Measurements from ENCODE around the gene SLFNL1.

Gene SLFNL1

DNA sequence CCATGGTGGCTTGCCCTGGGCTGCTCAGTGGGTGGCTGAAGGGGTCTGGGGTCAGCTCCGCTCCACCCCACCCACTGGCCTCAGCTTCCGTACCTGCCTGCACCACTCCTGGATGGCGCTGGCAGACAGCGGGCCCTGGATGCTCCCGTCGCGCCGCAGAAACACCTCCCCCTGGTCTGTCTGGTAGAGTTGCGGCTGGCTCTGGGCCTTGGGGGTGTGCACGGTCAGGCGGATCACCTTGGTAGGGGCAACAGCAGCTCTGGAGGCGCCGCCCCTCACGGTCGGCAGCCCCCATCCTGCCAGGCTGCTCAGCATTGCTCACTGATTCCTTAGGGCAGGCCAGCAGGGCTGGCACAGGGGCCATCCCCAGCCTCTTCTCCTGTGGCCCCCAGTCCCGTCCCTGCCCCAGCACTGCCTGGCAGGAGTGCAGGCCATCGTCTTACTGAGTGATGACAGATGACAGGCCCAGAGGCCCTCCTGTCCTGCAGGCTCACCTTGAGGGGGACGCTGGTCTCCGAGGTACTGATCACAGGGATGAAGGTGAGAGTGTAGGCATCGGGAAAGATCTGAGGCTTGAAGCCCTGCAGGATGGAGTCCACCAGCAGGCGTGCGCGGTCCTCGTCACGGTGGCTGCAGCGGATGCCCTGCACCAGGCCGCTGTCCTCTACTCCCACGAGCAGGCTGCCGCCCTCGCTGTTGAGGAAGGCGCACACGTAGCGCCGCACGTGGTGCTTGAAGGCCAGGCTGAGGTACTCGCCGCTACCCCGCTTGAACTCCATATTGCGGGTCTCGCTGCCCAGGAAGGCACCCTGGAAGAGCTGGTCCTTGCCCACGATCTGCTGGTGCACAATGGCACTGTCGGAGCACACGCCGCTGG, 4.1 kb downstream of the SLFNL1 start:
- Mint-ChIP-seq H3K36me3 (ENCODE audit: insufficient read depth) (peaks cover 22% of the 10 kb centered on the region), H3K9me3 (no peaks in the 10 kb centered on the region), H3K27me3 (no peaks in the 10 kb centered on the region), H3K4me3 (no peak overlapping the region), H3K4me1 (peaks cover 7% of the 10 kb centered on the region), H3K27ac (ENCODE audit: low read depth) (no peak overlapping the region)
- ATAC-seq (replicated peaks; ENCODE audit: extremely low read depth, poor library complexity, severe bottlenecking), result no peak
- no peak for DNase-seq (ENCODE audit: low spot score in 2 of 2)

DNA sequence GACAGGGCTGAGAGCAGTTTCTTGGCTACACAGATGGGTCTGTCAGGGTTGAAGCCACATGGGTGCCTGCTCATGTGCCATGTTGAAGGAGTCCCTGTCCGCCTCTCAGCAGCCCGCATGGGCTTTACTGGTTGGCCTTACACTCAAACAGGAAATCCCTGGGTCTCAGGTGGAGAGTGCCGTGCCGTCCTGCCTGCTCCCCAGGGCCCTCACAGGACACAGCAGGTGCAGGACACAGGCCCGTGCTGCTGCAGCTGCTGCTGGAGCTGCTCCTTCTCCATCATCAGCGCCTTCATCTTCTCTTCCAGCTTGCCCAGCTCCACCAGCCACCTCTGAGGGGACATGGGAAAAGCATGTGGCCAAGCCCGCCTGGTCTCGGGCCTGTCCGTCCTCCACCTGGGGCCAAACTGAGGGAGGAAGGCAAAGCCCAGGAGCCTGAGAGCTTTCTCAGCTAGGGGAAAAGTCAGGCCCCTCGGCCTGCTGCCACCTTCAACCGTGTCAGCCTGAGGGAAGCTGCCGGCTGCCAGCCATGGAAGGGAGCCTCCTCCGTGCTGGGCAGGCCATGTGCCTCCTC, 5.5 kb downstream of the SLFNL1 start:
- ATAC-seq (replicated peaks; ENCODE audit: extremely low read depth, poor library complexity, severe bottlenecking), result no peak
- H3K27ac Mint-ChIP-seq (ENCODE audit: low read depth), result no peak overlapping the region
- peaks cover 27% of the 10 kb centered on the region for H3K36me3 Mint-ChIP-seq (ENCODE audit: insufficient read depth)

DNA sequence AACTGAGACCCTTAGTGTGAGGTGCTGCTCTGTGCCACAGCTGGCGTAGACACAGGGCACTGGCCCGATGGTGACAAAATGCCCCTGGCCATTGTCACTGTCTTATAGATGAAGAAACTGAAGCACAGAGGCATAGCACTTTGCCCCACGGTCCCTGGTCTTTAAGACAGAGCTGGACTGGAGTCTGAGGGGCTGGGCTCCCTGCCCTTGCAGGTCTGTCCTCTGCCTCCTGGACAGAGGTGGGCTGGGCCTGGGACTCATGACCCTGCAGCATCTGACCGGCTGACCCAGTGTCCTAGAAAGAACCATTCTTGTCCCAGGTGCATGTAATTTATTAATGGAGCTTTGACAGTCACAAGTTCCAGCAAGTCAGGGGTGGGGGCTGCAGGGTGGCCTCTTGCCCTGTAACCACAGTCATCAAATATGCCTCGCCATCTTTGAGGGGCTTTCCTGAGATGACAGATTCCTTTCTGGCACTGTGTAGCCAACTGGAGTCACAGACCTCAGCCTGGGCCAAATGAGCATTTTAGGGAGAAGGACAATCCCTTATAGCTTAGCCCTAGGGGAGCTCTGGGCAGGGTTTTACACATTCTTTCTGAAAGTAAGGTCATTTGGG, 6.1 kb downstream of the SLFNL1 start:
- Mint-ChIP-seq H3K4me1 (no peaks in the 10 kb centered on the region), H3K27me3 (no peaks in the 10 kb centered on the region), H3K9me3 (no peaks in the 10 kb centered on the region), H3K27ac (ENCODE audit: low read depth) (no peak overlapping the region), H3K4me3 (no peak overlapping the region), H3K36me3 (ENCODE audit: insufficient read depth) (peaks cover 28% of the 10 kb centered on the region)
- DNase-seq (ENCODE audit: low spot score in 2 of 2) (no peak), ATAC-seq (replicated peaks; ENCODE audit: extremely low read depth, poor library complexity, severe bottlenecking) (no peak)

More for the DNA sequence above, 5.5 kb downstream of the SLFNL1 start:
- H3K4me3 Mint-ChIP-seq, result no peak overlapping the region
- no peaks in the 10 kb centered on the region for H3K4me1 Mint-ChIP-seq
- no peak for DNase-seq (ENCODE audit: low spot score in 2 of 2)
- H3K27me3 Mint-ChIP-seq, result no peaks in the 10 kb centered on the region
- H3K9me3 Mint-ChIP-seq, result no peaks in the 10 kb centered on the region

DNA sequence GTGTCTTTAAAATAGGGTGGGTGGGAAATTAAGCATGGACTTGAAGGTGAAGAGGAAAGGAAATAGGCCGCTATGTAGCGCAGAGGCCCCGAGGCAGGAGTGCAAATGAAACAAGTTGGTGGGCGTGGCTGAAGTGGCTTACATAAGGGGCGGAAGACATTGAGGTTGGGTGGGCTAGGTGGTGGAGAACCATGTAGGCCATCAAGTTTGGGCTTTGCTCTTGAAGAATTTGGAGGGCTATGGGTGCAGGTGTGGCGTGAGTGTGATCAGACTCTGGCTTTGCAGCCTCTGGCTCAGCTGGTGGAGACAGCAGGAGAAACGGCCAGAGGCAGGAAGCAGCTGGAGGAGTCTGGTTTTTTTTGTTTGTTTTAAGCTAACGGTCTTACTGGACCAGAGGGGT, 6.7 kb downstream of the SLFNL1 start:
- no peaks in the 10 kb centered on the region for H3K4me1 Mint-ChIP-seq
- no peak overlapping the region for H3K4me3 Mint-ChIP-seq
- no peak overlapping the region for H3K27ac Mint-ChIP-seq (ENCODE audit: low read depth)
- no peaks in the 10 kb centered on the region for H3K9me3 Mint-ChIP-seq
- peaks cover 33% of the 10 kb centered on the region for H3K36me3 Mint-ChIP-seq (ENCODE audit: insufficient read depth)
- ATAC-seq (replicated peaks; ENCODE audit: extremely low read depth, poor library complexity, severe bottlenecking) (no peak), DNase-seq (ENCODE audit: low spot score in 2 of 2) (no peak)
- H3K27me3 Mint-ChIP-seq, result no peaks in the 10 kb centered on the region

DNA sequence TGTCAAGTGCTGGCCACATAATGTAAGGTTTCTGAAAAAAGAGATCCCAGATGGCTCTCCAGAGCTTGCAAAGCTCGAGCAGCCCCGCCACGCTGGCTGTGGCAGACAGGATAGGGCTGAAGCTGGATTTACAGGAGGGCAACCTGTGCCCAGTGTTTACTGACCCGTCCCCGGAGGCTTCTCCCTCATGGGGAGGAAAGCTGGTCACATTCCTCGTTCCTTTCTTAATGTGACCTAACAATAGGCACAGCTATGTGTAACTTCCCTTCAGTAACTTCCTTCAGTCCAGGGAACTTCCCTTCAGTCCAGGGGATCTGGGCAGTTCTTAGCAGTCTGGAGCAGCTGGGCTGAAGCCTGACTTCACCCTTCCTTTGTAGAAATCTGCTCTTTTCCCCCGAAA, 7.7 kb downstream of the SLFNL1 start:
- Mint-ChIP-seq H3K4me1 (no peaks in the 10 kb centered on the region), H3K27ac (ENCODE audit: low read depth) (no peak overlapping the region), H3K36me3 (ENCODE audit: insufficient read depth) (peaks cover 35% of the 10 kb centered on the region), H3K27me3 (no peaks in the 10 kb centered on the region), H3K4me3 (no peak overlapping the region), H3K9me3 (no peaks in the 10 kb centered on the region)
- DNase-seq (ENCODE audit: low spot score in 2 of 2), result no peak
- no peak for ATAC-seq (replicated peaks; ENCODE audit: extremely low read depth, poor library complexity, severe bottlenecking)

DNA sequence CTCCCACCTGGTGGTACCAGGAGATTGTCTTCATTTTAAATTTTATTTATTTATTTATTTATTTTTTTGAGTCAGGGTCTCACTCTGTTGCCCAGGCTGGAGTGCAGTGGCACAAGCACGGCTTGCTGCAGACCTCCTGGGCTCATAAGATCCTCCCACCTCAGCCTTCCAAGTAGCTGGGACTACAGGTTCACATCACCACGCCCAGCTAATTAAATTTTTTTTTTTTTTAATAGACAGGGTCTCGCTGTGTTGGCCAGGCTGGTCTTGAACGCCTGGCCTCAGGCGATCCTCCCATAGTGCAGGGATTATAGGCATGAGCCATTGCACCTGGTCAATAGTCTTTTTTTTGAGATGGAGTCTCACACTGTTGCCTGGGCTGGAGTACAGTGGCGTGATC, 8.5 kb downstream of the SLFNL1 start:
- Mint-ChIP-seq H3K9me3 (no peaks in the 10 kb centered on the region), H3K27me3 (no peaks in the 10 kb centered on the region), H3K27ac (ENCODE audit: low read depth) (no peak overlapping the region), H3K4me3 (no peak overlapping the region), H3K36me3 (ENCODE audit: insufficient read depth) (peaks cover 40% of the 10 kb centered on the region), H3K4me1 (no peaks in the 10 kb centered on the region)
- ATAC-seq (replicated peaks; ENCODE audit: extremely low read depth, poor library complexity, severe bottlenecking) (no peak), DNase-seq (ENCODE audit: low spot score in 2 of 2) (no peak)

DNA sequence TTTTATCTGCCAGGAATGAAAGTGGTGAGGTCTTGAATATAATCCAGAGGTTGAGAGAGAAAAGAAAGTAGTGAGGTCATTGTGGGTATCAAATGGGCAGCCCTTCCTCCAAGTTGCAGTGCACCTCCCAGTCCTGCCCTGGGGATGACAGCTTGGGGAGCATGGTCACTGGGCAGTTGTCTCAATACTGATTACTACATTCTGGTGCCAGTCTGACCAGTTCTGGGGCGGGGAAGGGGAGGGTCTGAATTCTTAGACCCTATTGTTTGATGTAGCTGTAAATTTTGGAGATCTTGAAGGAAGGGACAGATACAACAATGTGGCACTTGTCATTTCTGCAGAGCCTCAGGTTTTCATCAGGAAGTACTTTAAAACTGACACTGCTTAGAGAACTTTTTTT, 11.2 kb downstream of the SLFNL1 start:
- Mint-ChIP-seq H3K36me3 (ENCODE audit: insufficient read depth) (peaks cover 42% of the 10 kb centered on the region), H3K4me3 (no peak overlapping the region), H3K9me3 (no peaks in the 10 kb centered on the region), H3K27ac (ENCODE audit: low read depth) (no peak overlapping the region), H3K27me3 (no peaks in the 10 kb centered on the region), H3K4me1 (no peaks in the 10 kb centered on the region)
- DNase-seq (ENCODE audit: low spot score in 2 of 2) (no peak), ATAC-seq (replicated peaks; ENCODE audit: extremely low read depth, poor library complexity, severe bottlenecking) (no peak)

DNA sequence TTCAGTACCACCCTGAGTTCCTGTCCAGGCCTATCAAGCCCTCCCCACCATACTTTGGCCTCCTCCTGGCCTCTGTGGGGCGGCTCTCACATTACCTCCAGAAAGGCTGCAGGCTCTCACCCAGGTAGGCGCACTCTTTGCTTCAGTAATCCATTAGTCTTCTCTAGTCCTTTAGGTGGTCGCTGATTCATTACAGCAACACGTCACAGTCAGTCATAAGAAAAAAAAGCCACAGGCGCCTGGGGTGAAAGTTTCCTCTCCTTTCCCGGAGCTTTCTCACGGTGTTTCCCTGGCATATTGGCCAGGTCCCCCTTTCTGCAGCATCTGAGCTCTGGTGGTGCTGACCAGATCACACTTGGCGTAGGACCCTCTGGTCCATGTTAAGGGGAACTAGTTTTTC, 12.1 kb downstream of the SLFNL1 start:
- H3K27ac Mint-ChIP-seq (ENCODE audit: low read depth), result no peak overlapping the region
- no peak for ATAC-seq (replicated peaks; ENCODE audit: extremely low read depth, poor library complexity, severe bottlenecking)

DNA sequence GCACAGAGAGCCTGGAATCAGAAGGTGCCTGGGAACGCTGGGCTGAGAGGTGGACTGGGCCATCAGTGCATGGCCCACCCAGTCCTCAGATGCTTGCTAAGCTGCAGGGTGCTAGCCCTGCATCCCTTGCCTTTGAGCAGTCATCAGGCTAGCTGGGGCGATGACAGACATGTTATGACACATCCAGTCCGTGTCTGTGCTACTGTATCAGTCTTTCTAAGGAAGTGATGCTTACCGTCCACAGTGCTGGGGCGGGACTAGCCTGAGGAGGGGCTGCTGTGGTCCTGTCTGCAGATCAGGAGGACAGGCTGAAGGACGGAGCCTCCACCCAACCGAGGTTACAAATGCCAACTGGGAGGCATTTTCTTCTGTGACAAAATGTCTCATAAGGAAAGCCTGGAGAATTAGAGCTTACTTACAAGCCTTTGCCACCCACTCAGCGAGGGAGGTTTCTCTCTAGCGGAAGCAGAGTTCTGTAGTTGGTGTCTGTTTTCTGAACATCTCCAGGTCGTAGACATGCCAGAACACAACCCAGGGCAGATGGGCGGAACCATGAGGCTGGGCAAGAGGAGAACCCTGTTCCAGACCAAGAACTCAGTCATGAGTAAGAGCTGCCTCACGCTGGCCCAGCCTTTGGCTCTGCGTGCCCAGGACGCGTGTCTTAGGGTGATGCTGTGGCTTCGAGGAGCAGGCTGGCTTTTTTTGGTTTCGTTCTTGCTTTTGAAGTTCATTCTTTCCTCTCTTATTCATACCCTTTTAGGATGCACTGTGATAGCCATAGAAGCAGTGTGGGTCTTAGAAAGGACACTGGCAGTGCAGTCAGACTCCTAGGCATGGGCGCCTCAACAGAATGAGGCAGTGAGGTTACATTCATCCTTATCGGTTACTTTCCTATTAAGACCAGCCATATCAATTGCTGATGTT, 14.3 kb downstream of the SLFNL1 start:
- peaks cover 47% of the 10 kb centered on the region for H3K36me3 Mint-ChIP-seq (ENCODE audit: insufficient read depth)
- ATAC-seq (replicated peaks; ENCODE audit: extremely low read depth, poor library complexity, severe bottlenecking) (no peak), DNase-seq (ENCODE audit: low spot score in 2 of 2) (no peak)
- H3K9me3 Mint-ChIP-seq, result no peaks in the 10 kb centered on the region
- peaks cover 15% of the 10 kb centered on the region for H3K4me1 Mint-ChIP-seq
- H3K4me3 Mint-ChIP-seq, result no peak overlapping the region
- H3K27ac Mint-ChIP-seq (ENCODE audit: low read depth), result no peak overlapping the region
- H3K27me3 Mint-ChIP-seq, result no peaks in the 10 kb centered on the region

More for the DNA sequence above, 12.1 kb downstream of the SLFNL1 start:
- no peaks in the 10 kb centered on the region for H3K9me3 Mint-ChIP-seq
- no peak overlapping the region for H3K4me3 Mint-ChIP-seq
- H3K27me3 Mint-ChIP-seq, result no peaks in the 10 kb centered on the region
- no peak for DNase-seq (ENCODE audit: low spot score in 2 of 2)
- peaks cover 43% of the 10 kb centered on the region for H3K36me3 Mint-ChIP-seq (ENCODE audit: insufficient read depth)
- no peaks in the 10 kb centered on the region for H3K4me1 Mint-ChIP-seq

DNA sequence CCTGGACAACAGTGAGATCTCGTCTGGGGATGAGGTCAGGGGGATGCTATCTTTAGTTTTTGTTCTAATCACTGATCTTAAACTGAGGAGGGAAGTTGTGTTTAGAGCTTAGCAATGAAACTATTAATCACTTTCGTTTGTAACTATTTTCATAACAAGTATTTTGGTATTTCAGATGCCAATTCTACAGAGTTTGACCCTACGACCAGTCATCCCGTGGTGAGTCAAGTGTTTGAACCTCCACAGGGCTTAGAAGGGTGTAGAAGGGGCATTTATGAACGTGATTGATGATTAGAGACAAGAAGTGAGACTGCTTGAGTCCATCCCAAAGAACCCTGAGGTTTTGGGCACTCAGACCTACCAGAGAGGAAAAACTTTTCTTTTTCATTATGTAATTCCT, 15.6 kb downstream of the SLFNL1 start:
- peaks cover 43% of the 10 kb centered on the region for H3K36me3 Mint-ChIP-seq (ENCODE audit: insufficient read depth)
- no peak overlapping the region for H3K27ac Mint-ChIP-seq (ENCODE audit: low read depth)
- no peaks in the 10 kb centered on the region for H3K9me3 Mint-ChIP-seq
- no peak for ATAC-seq (replicated peaks; ENCODE audit: extremely low read depth, poor library complexity, severe bottlenecking)
- DNase-seq (ENCODE audit: low spot score in 2 of 2), result no peak
- no peak overlapping the region for H3K4me3 Mint-ChIP-seq
- peaks cover 15% of the 10 kb centered on the region for H3K4me1 Mint-ChIP-seq
- no peaks in the 10 kb centered on the region for H3K27me3 Mint-ChIP-seq

DNA sequence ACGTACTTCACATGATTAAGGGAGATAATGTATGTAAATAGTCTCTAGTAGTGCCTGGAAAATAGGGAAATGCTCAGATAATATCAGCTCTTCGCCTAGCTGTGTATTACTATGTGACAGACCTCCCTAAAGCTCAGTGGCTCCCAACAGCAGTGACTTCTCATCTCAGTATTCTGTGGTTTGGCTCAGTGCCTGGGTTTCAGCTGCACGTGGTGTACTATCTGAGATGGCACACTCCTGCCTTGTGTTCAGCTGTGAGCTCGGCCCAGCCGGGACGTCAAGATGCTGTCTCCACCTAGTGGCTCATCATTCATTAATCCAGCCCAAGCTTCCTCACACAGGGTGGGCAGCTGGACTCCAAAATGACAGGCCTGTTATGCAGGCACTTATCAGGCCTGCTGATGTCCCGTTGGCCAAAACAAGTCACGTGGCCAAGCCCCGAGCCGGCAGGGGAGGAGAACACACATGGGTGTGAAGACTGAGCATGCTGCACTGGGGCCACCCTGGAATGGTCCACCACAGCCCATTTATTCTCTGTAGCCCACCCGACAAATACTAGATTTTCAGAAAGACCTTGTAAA, 17.8 kb downstream of the SLFNL1 start:
- Mint-ChIP-seq H3K36me3 (ENCODE audit: insufficient read depth) (peaks cover 44% of the 10 kb centered on the region), H3K27me3 (no peaks in the 10 kb centered on the region), H3K9me3 (no peaks in the 10 kb centered on the region), H3K27ac (ENCODE audit: low read depth) (peak overlapping the region; percentile 13), H3K4me1 (peaks cover 15% of the 10 kb centered on the region), H3K4me3 (no peak overlapping the region)
- DNase-seq (ENCODE audit: low spot score in 2 of 2), result peak; percentile 66 to 89
- peak; percentile 100 for ATAC-seq (replicated peaks; ENCODE audit: extremely low read depth, poor library complexity, severe bottlenecking)

DNA sequence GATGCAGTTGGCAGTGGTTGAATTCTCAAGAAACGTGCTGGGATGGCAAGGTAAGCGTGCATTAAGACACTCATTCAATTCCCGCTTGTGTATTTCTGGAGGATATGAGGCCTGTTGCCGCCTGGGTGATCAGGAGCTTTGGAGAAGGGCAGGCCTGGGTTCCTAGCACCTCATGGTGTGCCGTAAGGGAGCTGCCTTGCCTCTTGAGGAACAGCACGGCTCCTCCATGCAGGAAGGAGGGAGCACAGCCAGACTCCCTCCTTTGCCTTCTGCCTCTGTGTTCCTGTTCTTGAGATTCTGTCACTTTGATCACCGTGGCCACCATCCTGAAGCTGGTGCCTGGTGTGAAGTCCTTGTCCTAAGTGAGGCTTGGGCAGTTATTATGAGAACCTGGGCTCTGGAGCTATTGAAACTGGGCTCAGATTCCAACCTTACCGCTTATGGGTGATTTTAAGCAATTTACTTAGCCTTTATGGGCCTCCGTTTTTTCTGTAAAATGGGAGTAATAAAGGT, 18.3 kb downstream of the SLFNL1 start:
- H3K27me3 Mint-ChIP-seq, result no peaks in the 10 kb centered on the region

More for the DNA sequence above, 18.3 kb downstream of the SLFNL1 start:
- Mint-ChIP-seq H3K4me3 (no peak overlapping the region), H3K9me3 (no peaks in the 10 kb centered on the region), H3K27ac (ENCODE audit: low read depth) (peak overlapping the region; percentile 35), H3K36me3 (ENCODE audit: insufficient read depth) (peaks cover 40% of the 10 kb centered on the region), H3K4me1 (peaks cover 15% of the 10 kb centered on the region)
- DNase-seq (ENCODE audit: low spot score in 2 of 2) (no peak), ATAC-seq (replicated peaks; ENCODE audit: extremely low read depth, poor library complexity, severe bottlenecking) (no peak)

Data from central memory CD8-positive, alpha-beta T cell (primary cell).